WTC11 (cell line): Measurements from ENCODE around the gene TAF1B.

Experiments used
- ARID4B ChIP-seq: sonication (generic); formaldehyde crosslinking; IDR thresholded peaks from 2 replicates; pipeline ENCODE4 v1.8.0; 2023; ENCODE audit warnings: missing genetic modification reagents, mild to moderate bottlenecking, borderline replicate concordance
- CBFB ChIP-seq: sonication (generic); formaldehyde crosslinking; IDR thresholded peaks from 2 replicates; pipeline ENCODE4 v1.8.1; 2022; ENCODE audit warnings: mild to moderate bottlenecking, low read depth, missing genetic modification reagents
- CREM ChIP-seq: sonication (generic); formaldehyde crosslinking; IDR thresholded peaks from 2 replicates; pipeline ENCODE4 v1.8.1; 2022; ENCODE audit warnings: mild to moderate bottlenecking, missing genetic modification reagents, moderate library complexity
- CTCF ChIP-seq: fragments of 200-600 bp; IDR thresholded peaks from 2 replicates; pipeline ENCODE4 v1.8.0; 2022; ENCODE audit warnings: antibody characterized with exemption
- E2F4 ChIP-seq: sonication (generic); formaldehyde crosslinking; IDR thresholded peaks from 2 replicates; pipeline ENCODE4 v1.8.1; 2022; ENCODE audit warnings: low read depth, mild to moderate bottlenecking, moderate library complexity, missing genetic modification reagents, borderline replicate concordance
- IRF1 ChIP-seq: sonication (generic); formaldehyde crosslinking; IDR thresholded peaks from 2 replicates; pipeline ENCODE4 v1.8.0; 2023; ENCODE audit warnings: missing genetic modification reagents
- KAT7 ChIP-seq: sonication (generic); formaldehyde crosslinking; IDR thresholded peaks from 2 replicates; pipeline ENCODE4 v1.8.1; 2023; ENCODE audit warnings: missing genetic modification reagents, mild to moderate bottlenecking, borderline replicate concordance
- MAX ChIP-seq: sonication (generic); formaldehyde crosslinking; IDR thresholded peaks from 2 replicates; pipeline ENCODE4 v1.8.0; 2022; ENCODE audit warnings: mild to moderate bottlenecking, missing genetic modification reagents
- STAT6 ChIP-seq: sonication (generic); formaldehyde crosslinking; conservative IDR thresholded peaks from 2 replicates; pipeline ENCODE4 v1.8.1; 2023; ENCODE audit warnings: mild to moderate bottlenecking, low read depth, missing genetic modification reagents, moderate library complexity
- ZMAT4 ChIP-seq: fragments of 250-450 bp; sonication (Bioruptor Pico); IDR thresholded peaks from 2 replicates; pipeline ENCODE4 v1.9.0; 2021; ENCODE audit warnings: mild to moderate bottlenecking
- ZSCAN18 ChIP-seq: fragments of 250-450 bp; sonication (Bioruptor Pico); IDR thresholded peaks from 2 replicates; pipeline ENCODE4 v2.1.2; 2022; ENCODE audit warnings: mild to moderate bottlenecking, moderate library complexity

- no peak for TF ChIP-seq E2F4 (CRISPR knock-in tag)
- no peak for TF ChIP-seq CTCF
- TF ChIP-seq CBFB (CRISPR knock-in tag), result no peak
- TF ChIP-seq STAT6, result no peak
- no peak for TF ChIP-seq ARID4B (CRISPR knock-in tag)
- no peak for TF ChIP-seq ZMAT4
- TF ChIP-seq CREM (CRISPR knock-in tag), result no peak
- no peak for TF ChIP-seq KAT7 (CRISPR knock-in tag)
- no peak for TF ChIP-seq ZSCAN18
- no peak for TF ChIP-seq MAX (CRISPR knock-in tag)
- TF ChIP-seq IRF1, result no peak
Measured at GRCh38 chr2:9796056-9797010, 46.9 kb upstream of the TAF1B start.
